ENCODE results near the gene ERC2.

GRCh38 chr3:55789516-55789915 lies 678.8 kb downstream of the ERC2 start:
- TF ChIP-seq POLR2AphosphoS5 (IDR thresholded peaks at IDR 0.05) (no peak), CTCF (IDR thresholded peaks at IDR 0.05) (no peak), POLR2A (IDR thresholded peaks at IDR 0.05) (no peak), EP300 (IDR thresholded peaks at IDR 0.05) (no peak)

Data from upper lobe of left lung (tissue), 4 donors.